DMS53 (cell line): ENCODE results near the gene CISD2.
"Not testable (repeated sequence)": the region's sequence is repeated elsewhere in the genome, so short reads cannot be mapped to it uniquely, and the experiment has no call there.

ENCODE experiments used
- DNase-seq: peaks from one replicate; lab custom pipeline; 2025; lab: John Stamatoyannopoulos, UW

CISD2 gene, protein sequence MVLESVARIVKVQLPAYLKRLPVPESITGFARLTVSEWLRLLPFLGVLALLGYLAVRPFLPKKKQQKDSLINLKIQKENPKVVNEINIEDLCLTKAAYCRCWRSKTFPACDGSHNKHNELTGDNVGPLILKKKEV

GRCh38 chr4:102868781-102869568 is at the start of gene CISD2:
TSS of gene CISD2 (plus strand) at chr4:102868992. CDS start at chr4:102869085, 93 bp downstream.
- peak; percentile 95 for DNase-seq

GRCh38 chr4:102819100-102819499 is 49.7 kb upstream of the CISD2 start:
- DNase-seq: not testable (repeated sequence)

- no peak for DNase-seq
These were observed 49.0 kb upstream of the CISD2 start for GRCh38 chr4:102819588-102820365.

DNA sequence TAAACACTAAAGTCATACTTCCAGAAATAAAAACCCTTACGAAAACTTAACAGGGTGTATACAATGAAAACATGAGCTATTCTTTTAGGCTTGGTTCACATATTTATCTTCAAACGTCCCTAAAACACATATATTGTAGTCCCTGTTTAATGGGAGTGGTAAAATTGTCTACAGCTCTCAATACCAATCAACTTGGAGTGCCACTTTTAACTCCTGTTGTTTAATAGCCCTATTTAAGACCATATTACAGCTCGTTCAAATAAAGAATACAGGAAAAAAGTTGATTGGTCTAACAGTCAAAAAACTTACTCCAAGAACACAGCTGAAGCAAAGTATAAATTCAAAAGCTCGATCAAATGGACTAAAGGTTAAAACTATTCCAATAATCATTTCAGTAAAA is 45.3 kb upstream of the CISD2 start:
- no peak for DNase-seq

- no peak for DNase-seq
These were observed 44.9 kb upstream of the CISD2 start for GRCh38 chr4:102823897-102824296.

GRCh38 chr4:102824398-102824797 is 44.4 kb upstream of the CISD2 start:
- DNase-seq: peak; percentile 29

- DNase-seq: peak; percentile 66
These were observed 43.3 kb upstream of the CISD2 start for GRCh38 chr4:102825261-102826091.

DNA sequence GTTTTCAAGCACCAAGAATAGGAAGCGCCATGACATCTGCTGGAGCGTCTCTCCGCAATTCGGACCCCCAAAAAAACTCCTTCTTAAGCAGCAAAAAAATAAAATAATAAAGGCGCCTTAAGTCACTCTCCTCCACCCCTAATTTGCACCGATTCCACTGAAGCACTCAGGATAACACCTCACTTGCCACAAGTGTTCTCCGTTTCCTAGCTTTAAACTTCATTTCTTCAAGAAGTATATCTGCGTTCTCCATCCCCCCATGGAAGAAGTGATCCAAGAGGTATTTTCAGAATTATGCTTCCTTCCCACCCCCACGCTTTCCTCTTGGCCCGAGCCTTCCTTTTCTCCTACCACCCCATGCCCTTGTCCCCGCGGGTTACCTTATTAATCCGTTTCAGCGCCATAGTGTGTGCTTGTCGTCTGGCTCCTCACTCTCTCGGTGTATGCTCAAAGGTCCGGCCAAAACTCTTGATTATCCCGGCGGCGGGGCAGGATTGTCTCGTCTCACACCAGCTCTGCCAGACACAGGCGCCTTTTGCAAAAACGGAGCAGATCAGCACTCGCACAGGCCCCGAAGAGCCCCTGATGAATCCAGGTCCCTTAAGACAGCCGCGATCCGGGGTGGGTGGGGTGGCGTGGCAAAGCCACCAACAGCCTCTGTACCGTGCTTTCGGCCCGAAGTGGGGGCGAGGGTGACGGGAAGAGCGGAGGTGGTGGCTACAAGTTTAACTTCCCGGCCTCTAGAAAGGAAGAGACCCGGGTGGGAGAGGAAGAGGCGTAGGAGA is 42.5 kb upstream of the CISD2 start:
- DNase-seq: no peak

- DNase-seq: peak; percentile 96
These were observed 41.7 kb upstream of the CISD2 start, which contains the start of gene UBE2D3 for GRCh38 chr4:102826890-102827673. TSS of gene UBE2D3 (minus strand) at chr4:102827551. CDS start at chr4:102826508, 1,043 bp downstream.

- peak; percentile 99 for DNase-seq
These were observed 40.9 kb upstream of the CISD2 start for GRCh38 chr4:102827674-102828496.

DNA sequence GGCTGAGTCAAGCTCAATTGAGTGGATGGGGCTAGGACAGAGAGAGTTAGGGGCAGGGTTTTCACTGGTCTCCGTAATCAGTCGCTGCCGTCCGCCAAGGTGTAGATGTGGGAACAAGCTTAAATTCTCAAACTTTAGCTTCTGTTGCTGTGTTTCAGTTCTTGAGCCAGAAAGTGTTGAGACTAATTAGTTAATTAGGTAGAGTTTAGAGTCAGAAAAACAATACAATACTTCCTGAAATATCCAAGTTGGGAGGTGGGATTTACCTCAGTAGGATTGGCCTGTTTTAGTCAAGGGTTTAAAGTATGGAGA is 40.3 kb upstream of the CISD2 start:
- DNase-seq: no peak

DNA sequence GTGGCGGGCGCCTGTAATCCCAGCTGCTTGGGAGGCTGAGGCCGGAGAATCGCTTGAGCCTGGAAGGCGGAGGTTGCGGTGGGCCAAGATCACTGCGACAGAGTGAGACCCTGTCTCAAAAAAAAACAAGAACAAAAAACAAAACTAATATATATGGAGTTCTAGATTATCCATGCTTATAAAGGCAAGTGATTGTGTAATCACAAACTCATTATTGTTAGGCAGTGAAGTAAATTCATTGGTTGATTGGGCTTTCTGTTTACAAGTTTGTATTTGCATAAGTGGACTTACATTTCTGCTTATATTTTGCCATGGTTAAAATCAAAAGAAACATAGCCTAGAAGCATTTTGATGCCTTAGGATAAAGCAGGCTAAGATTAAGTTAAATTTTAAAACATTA is 39.0 kb upstream of the CISD2 start:
- DNase-seq: no peak

GRCh38 chr4:102832105-102832504 is 36.7 kb upstream of the CISD2 start:
- DNase-seq: no peak

DNA sequence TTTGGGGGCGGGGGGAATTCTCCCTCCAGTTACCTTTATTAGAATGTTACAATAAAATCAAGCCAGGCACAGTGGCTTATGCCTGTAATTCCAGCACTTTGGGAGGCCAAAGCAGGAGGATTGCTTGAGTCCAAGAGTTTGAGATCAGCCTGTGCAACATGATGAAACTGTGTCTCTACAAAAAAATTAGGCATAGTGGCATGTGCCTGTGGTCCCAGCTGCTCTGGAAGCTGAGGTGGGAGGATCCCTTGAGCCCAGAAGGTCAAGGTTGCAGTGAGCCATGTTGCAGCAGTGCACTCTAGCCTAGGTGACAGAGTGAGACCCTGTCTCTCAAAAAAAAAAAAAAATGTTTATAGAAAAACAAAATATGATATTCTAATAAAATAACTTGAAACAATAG is 36.1 kb upstream of the CISD2 start:
- DNase-seq: no peak

DNA sequence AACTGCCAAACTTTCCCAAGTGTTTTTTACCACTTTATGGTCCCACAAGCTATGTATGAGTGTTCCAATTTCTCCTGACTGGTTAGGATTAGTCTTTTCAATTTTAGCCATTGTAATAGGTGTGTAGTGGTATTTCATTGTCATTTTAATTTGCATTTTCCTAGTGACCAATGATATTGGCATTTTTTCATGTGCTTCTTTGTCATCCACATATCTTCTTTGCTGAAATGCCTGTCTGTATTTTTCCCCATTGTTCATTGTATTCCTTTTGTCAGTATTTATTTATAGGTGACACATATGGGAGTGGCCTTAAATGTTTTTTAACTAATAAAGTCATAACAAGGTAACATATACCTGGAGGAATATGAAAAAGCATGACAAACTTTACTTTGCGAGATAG is 32.2 kb upstream of the CISD2 start:
- no peak for DNase-seq

DNA sequence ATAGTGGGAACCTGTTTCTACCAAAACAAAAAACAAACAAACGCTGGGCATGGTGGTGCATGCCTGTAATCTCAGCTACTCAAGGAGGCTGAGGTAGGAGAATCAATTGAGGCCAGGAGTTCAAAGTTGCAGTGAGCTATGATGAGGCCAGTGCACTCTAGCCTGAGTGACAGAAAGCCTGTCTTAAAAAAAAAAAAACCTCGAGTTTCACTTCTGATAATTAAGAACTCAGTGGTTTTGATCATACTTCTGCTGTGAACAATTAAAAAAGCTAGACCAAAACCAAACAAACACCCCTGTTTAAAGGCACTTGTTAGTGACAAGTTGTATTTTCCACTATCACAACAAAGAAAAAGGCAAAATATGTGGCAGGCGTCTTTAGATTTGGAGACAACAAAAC is 26.4 kb upstream of the CISD2 start:
- DNase-seq: no peak

DNA sequence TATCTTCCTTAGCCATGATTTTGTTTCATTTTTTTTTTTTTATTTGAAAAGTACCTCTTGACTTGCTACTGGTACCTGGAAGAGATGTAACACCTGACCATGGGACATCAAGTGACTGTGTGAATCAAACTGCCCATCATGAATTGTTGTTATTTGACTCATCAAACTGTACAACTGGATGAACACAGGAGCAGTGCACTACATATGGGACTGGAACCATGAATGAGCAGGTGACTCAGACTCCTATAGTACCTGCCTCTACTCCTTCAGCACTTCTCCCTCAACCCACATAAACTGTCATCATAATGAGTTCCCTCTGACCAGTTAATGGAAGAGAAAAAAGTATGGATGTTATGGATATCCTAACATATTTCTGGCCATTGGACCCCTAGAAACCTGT is 25.5 kb upstream of the CISD2 start:
- DNase-seq: peak; percentile 5

GRCh38 chr4:102843938-102844337 is 24.9 kb upstream of the CISD2 start:
- no peak for DNase-seq

DNA sequence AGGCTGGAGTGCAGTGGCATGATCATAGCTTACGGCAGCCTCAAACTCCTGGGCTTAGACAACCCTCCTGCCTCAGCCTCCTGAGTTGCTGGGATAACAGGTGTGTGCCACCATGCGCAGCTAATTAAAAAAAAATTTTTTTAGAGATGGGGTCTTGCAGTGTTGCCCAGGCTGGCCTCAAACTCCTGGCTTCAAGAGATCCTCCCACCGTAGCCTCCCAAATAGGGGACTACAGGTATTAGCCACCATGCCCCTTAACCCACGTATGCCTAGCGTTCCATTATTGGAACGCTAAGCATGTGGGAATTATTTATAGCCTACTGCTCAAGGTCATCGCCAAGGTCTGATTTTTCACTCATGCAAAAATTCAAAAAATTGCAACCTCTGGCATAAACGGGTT is 21.1 kb upstream of the CISD2 start:
- no peak for DNase-seq
